NCI-H82 treated with DMSO at 0.1 percent for 48 hours (cell line): Measurements from ENCODE around the gene TANGO6.

ENCODE experiments used
- DNase-seq: peaks from one replicate; lab custom pipeline; 2025; ENCODE audit not compliant: unreplicated experiment; lab: John Stamatoyannopoulos, UW

The TANGO6 gene

GRCh38 chr16:69133373-69133954, 290.1 kb downstream of the TANGO6 start:
- no peak for DNase-seq
